ENCODE data around the gene CCSER1.
A peak's percentile ranks its signal among the peaks of the same experiment; 100 is the strongest.

CCSER1 gene

GRCh38 chr4:90148574-90149148 lies 21.5 kb downstream of the CCSER1 start:
- Histone ChIP-seq H4K91ac (ENCODE audit: low read depth, low read length) (no peak overlapping the region), H4K8ac (ENCODE audit: low read depth, low read length) (no peak overlapping the region), H3K79me2 (ENCODE audit: control insufficient read depth, insufficient read depth, low read length, poor library complexity) (no peaks in the 10 kb centered on the region), H3K27me3 (ENCODE audit: insufficient read depth, low read length) (no peaks in the 10 kb centered on the region), H3K4me2 (ENCODE audit: low read length) (no peak overlapping the region), H2BK5ac (ENCODE audit: low read depth, low read length, poor library complexity) (no peak overlapping the region), H3K27ac (ENCODE audit: low read depth, low read length) (no peak overlapping the region), H2BK120ac (ENCODE audit: insufficient read depth, low read length, poor library complexity) (no peak overlapping the region), H4K12ac (ENCODE audit: low read depth, low read length) (no peak overlapping the region), H2BK12ac (ENCODE audit: low read length) (no peak overlapping the region), H3K4me3 (ENCODE audit: low read depth, low read length) (no peak overlapping the region), H3K4me1 (ENCODE audit: control insufficient read depth in 1 of 2, insufficient read depth in 2 of 2, low read length in 2 of 2) (no peaks in the 10 kb centered on the region), H3K4ac (ENCODE audit: low read depth, low read length) (no peak overlapping the region), H3K14ac (ENCODE audit: low read length) (no peak overlapping the region), H2AK5ac (ENCODE audit: low read length) (no peak overlapping the region), H2AFZ (ENCODE audit: insufficient read depth, low read length, poor library complexity) (no peak overlapping the region), H3K18ac (ENCODE audit: low read length) (no peak overlapping the region), H3K36me3 (ENCODE audit: control insufficient read depth in 1 of 2, insufficient read depth in 2 of 2, low read length in 2 of 2) (no peaks in the 10 kb centered on the region), H3K9ac (ENCODE audit: low read length) (no peak overlapping the region), H3K23ac (ENCODE audit: low read length) (no peak overlapping the region), H3K79me1 (ENCODE audit: low read length) (no peaks in the 10 kb centered on the region), H3K9me3 (ENCODE audit: insufficient read depth, low read depth, low read length) (no peaks in the 10 kb centered on the region)
- DNase-seq: peak in 1 of 2 donors; percentile 50
- WGBS (ENCODE audit: extremely low coverage, insufficient coverage, insufficient read length): no CpG with 5 or more reads among the region's 2 CpGs

GRCh38 chr4:90152024-90152423 lies 24.8 kb downstream of the CCSER1 start:
- DNase-seq: no peak
- no peak overlapping the region for H3K4me2 ChIP-seq (ENCODE audit: low read length)
- H3K23ac ChIP-seq (ENCODE audit: low read length): no peak overlapping the region
- no peaks in the 10 kb centered on the region for H3K79me2 ChIP-seq (ENCODE audit: control insufficient read depth, insufficient read depth, low read length, poor library complexity)
- no peak overlapping the region for H3K9ac ChIP-seq (ENCODE audit: low read length)
- H3K18ac ChIP-seq (ENCODE audit: low read length): no peak overlapping the region
- H4K8ac ChIP-seq (ENCODE audit: low read depth, low read length): no peak overlapping the region
- no peak overlapping the region for H2BK5ac ChIP-seq (ENCODE audit: low read depth, low read length, poor library complexity)
- H3K14ac ChIP-seq (ENCODE audit: low read length): no peak overlapping the region
- H3K9me3 ChIP-seq (ENCODE audit: insufficient read depth, low read depth, low read length): no peaks in the 10 kb centered on the region
- H2AFZ ChIP-seq (ENCODE audit: insufficient read depth, low read length, poor library complexity): no peak overlapping the region
- H3K36me3 ChIP-seq (ENCODE audit: control insufficient read depth in 1 of 2, insufficient read depth in 2 of 2, low read length in 2 of 2): no peaks in the 10 kb centered on the region
- no peak overlapping the region for H3K27ac ChIP-seq (ENCODE audit: low read depth, low read length)
- H4K91ac ChIP-seq (ENCODE audit: low read depth, low read length): no peak overlapping the region
- H4K12ac ChIP-seq (ENCODE audit: low read depth, low read length): no peak overlapping the region
- H2BK12ac ChIP-seq (ENCODE audit: low read length): no peak overlapping the region
- H2AK5ac ChIP-seq (ENCODE audit: low read length): no peak overlapping the region
- H3K4ac ChIP-seq (ENCODE audit: low read depth, low read length): no peak overlapping the region
- H3K27me3 ChIP-seq (ENCODE audit: insufficient read depth, low read length): no peaks in the 10 kb centered on the region
- no peaks in the 10 kb centered on the region for H3K4me1 ChIP-seq (ENCODE audit: control insufficient read depth in 1 of 2, insufficient read depth in 2 of 2, low read length in 2 of 2)
- H3K79me1 ChIP-seq (ENCODE audit: low read length): no peaks in the 10 kb centered on the region
- H2BK120ac ChIP-seq (ENCODE audit: insufficient read depth, low read length, poor library complexity): no peak overlapping the region
- no peak overlapping the region for H3K4me3 ChIP-seq (ENCODE audit: low read depth, low read length)

- DNase-seq: no peak
- Histone ChIP-seq H2BK120ac (ENCODE audit: insufficient read depth, low read length, poor library complexity) (no peak overlapping the region), H3K4me3 (ENCODE audit: low read depth, low read length) (no peak overlapping the region), H3K9me3 (ENCODE audit: insufficient read depth, low read depth, low read length) (peaks cover 2% of the 10 kb centered on the region), H3K18ac (ENCODE audit: low read length) (no peak overlapping the region), H3K9ac (ENCODE audit: low read length) (no peak overlapping the region), H2AFZ (ENCODE audit: insufficient read depth, low read length, poor library complexity) (no peak overlapping the region), H4K12ac (ENCODE audit: low read depth, low read length) (no peak overlapping the region), H4K91ac (ENCODE audit: low read depth, low read length) (no peak overlapping the region), H4K8ac (ENCODE audit: low read depth, low read length) (no peak overlapping the region), H3K36me3 (ENCODE audit: control insufficient read depth in 1 of 2, insufficient read depth in 2 of 2, low read length in 2 of 2) (no peaks in the 10 kb centered on the region), H2BK5ac (ENCODE audit: low read depth, low read length, poor library complexity) (no peak overlapping the region), H2BK12ac (ENCODE audit: low read length) (no peak overlapping the region), H3K23ac (ENCODE audit: low read length) (no peak overlapping the region), H2AK5ac (ENCODE audit: low read length) (no peak overlapping the region), H3K14ac (ENCODE audit: low read length) (no peak overlapping the region), H3K27me3 (ENCODE audit: insufficient read depth, low read length) (no peaks in the 10 kb centered on the region), H3K4me2 (ENCODE audit: low read length) (no peak overlapping the region), H3K4ac (ENCODE audit: low read depth, low read length) (no peak overlapping the region), H3K4me1 (ENCODE audit: control insufficient read depth in 1 of 2, insufficient read depth in 2 of 2, low read length in 2 of 2) (peaks cover 0 to 2% of the 10 kb centered on the region in 2 experiments), H3K79me1 (ENCODE audit: low read length) (no peaks in the 10 kb centered on the region), H3K79me2 (ENCODE audit: control insufficient read depth, insufficient read depth, low read length, poor library complexity) (no peaks in the 10 kb centered on the region), H3K27ac (ENCODE audit: low read depth, low read length) (no peak overlapping the region)
- WGBS (ENCODE audit: extremely low coverage, insufficient coverage, insufficient read length): no CpG with 5 or more reads among the region's 1 CpG
These were observed 32.0 kb downstream of the CCSER1 start for GRCh38 chr4:90159193-90159592.

GRCh38 chr4:90160044-90160443 lies 32.9 kb downstream of the CCSER1 start:
- Histone ChIP-seq H2BK5ac (ENCODE audit: low read depth, low read length, poor library complexity) (no peak overlapping the region), H2AK5ac (ENCODE audit: low read length) (no peak overlapping the region), H3K14ac (ENCODE audit: low read length) (no peak overlapping the region), H3K9ac (ENCODE audit: low read length) (no peak overlapping the region), H3K4me1 (ENCODE audit: control insufficient read depth in 1 of 2, insufficient read depth in 2 of 2, low read length in 2 of 2) (peaks cover 0 to 2% of the 10 kb centered on the region in 2 experiments), H4K12ac (ENCODE audit: low read depth, low read length) (no peak overlapping the region), H3K79me2 (ENCODE audit: control insufficient read depth, insufficient read depth, low read length, poor library complexity) (no peaks in the 10 kb centered on the region), H3K27ac (ENCODE audit: low read depth, low read length) (no peak overlapping the region), H2AFZ (ENCODE audit: insufficient read depth, low read length, poor library complexity) (no peak overlapping the region), H3K27me3 (ENCODE audit: insufficient read depth, low read length) (no peaks in the 10 kb centered on the region), H4K8ac (ENCODE audit: low read depth, low read length) (no peak overlapping the region), H3K4ac (ENCODE audit: low read depth, low read length) (no peak overlapping the region), H3K9me3 (ENCODE audit: insufficient read depth, low read depth, low read length) (peaks cover 2% of the 10 kb centered on the region), H3K23ac (ENCODE audit: low read length) (peak overlapping the region; percentile 72), H3K36me3 (ENCODE audit: control insufficient read depth in 1 of 2, insufficient read depth in 2 of 2, low read length in 2 of 2) (no peaks in the 10 kb centered on the region), H3K18ac (ENCODE audit: low read length) (no peak overlapping the region), H3K4me2 (ENCODE audit: low read length) (no peak overlapping the region), H3K79me1 (ENCODE audit: low read length) (no peaks in the 10 kb centered on the region), H3K4me3 (ENCODE audit: low read depth, low read length) (no peak overlapping the region), H2BK12ac (ENCODE audit: low read length) (no peak overlapping the region), H4K91ac (ENCODE audit: low read depth, low read length) (no peak overlapping the region), H2BK120ac (ENCODE audit: insufficient read depth, low read length, poor library complexity) (no peak overlapping the region)
- DNase-seq: no peak
- no CpG with 5 or more reads among the region's 1 CpG for whole genome bisulfite sequencing (ENCODE audit: extremely low coverage, insufficient coverage, insufficient read length)

Data from trophoblast cell (in vitro differentiated cells and primary cell).